Panc1 (cell line): ENCODE measurements around the gene PAX5. TPM values are rescaled to one million over a fixed set of nuclear protein-coding genes. Genes with fewer than 3 reads are reported as not detected.

Source experiments
- ATAC-seq: fragments of 200-7000 bp; cut with Tn5 transposase; 2 replicates; pipeline ENCODE4 v1.9.1; 2020; ENCODE audit warnings: mild to moderate bottlenecking, moderate library complexity
- BruUV-seq: library from RNA; stranded (reverse); fragments of 400-500 nt; replicated peaks from 2 replicates; lab custom pipeline; 2021; lab: Mats Ljungman, UMichigan
- CTCF ChIA-PET: fragments of 300-600 bp; sonication (Branson Sonifier 250); formaldehyde crosslinking; loops from one replicate; lab custom pipeline; 2022; ENCODE audit warnings: antibody characterized with exemption; lab: Charles Lee
- POLR2A ChIA-PET: fragments of 300-600 bp; sonication (Branson Sonifier 250); formaldehyde crosslinking; loops from one replicate; lab custom pipeline; 2022; ENCODE audit warnings: antibody characterized with exemption; lab: Charles Lee
- DNase-seq: peaks from one replicate; pipeline ENCODE4 v3.0.0-alpha.2; 2010; ENCODE audit warnings: low read depth, low spot score
- H3K27ac ChIP-seq: 2 replicates; pipeline ENCODE4 v1.5.1; 2011; ENCODE audit warnings: mild to moderate bottlenecking, low read length, inconsistent platforms
- H3K27me3 ChIP-seq: fragments of 200-500 bp; sonication (Bioruptor generic); 2 replicates; pipeline ENCODE4 v1.6.0; 2014; ENCODE audit warnings: low read length, inconsistent platforms; ENCODE audit not compliant: control insufficient read depth, insufficient read depth
- H3K36me3 ChIP-seq: fragments of 200-500 bp; sonication (Bioruptor generic); 2 replicates; pipeline ENCODE4 v1.5.1; 2014; ENCODE audit warnings: inconsistent platforms, mild to moderate bottlenecking, low read length, moderate library complexity; ENCODE audit not compliant: control insufficient read depth, insufficient read depth
- H3K4me1 ChIP-seq: 2 replicates; pipeline ENCODE4 v1.5.1; 2011; ENCODE audit warnings: inconsistent platforms, mild to moderate bottlenecking, low read length, moderate library complexity; ENCODE audit not compliant: control insufficient read depth, insufficient read depth
- H3K4me3 ChIP-seq, 2 experiments: 2 replicates each; pipeline ENCODE4 v1.5.1; 2011 to 2012; ENCODE audit warnings: low read depth in 2 of 2, low read length in 2 of 2, mild to moderate bottlenecking in 2 of 2, inconsistent platforms in 1 of 2, moderate library complexity in 1 of 2
- H3K9me3 ChIP-seq: fragments of 200-500 bp; sonication (Bioruptor generic); 2 replicates; pipeline ENCODE4 v1.5.1; 2014; ENCODE audit warnings: low read depth, mild to moderate bottlenecking, inconsistent platforms, low read length, moderate library complexity; ENCODE audit not compliant: control insufficient read depth, insufficient read depth
- POLR2AphosphoS5 ChIP-seq: IDR thresholded peaks from 2 replicates; pipeline ENCODE4 v1.6.1; 2012; ENCODE audit warnings: mild to moderate bottlenecking, low read depth, low read length, moderate library complexity
- SIN3A ChIP-seq: IDR thresholded peaks from 2 replicates; pipeline ENCODE4 v1.6.1; 2012; ENCODE audit warnings: low read depth, mild to moderate bottlenecking, low read length, moderate library complexity, borderline replicate concordance; ENCODE audit not compliant: insufficient read depth
- TCF7L2 ChIP-seq: IDR thresholded peaks from 2 replicates; pipeline ENCODE4 v1.6.1; 2011; ENCODE audit warnings: mild to moderate bottlenecking, low read depth, low read length, inconsistent platforms
- in situ Hi-C: cut with HindIII; loops from 2 replicates; pipeline ENCODE4 v1.10.0; 2016; ENCODE audit warnings: low sequenced_read_pairs, low pct_unique_long_range_greater_than_20kb
- intact Hi-C: fragments of 100-400 bp; cut with micrococcal nuclease; formaldehyde crosslinking; loops from one replicate; pipeline ENCODE4 v1.10.0; 2022; ENCODE audit not compliant: unreplicated experiment
- total RNA-seq: library from RNA; stranded (reverse); gene quantifications from one replicate; pipeline ENCODE4 v1.2.1, GENCODE V29; 2021; ENCODE audit not compliant: unreplicated experiment
- TF ChIP-seq, protein P1 (sequence below), 2 experiments: IDR thresholded peaks; 2 replicates each; pipeline ENCODE4 v1.6.1; 2011 to 2012; ENCODE audit warnings: low read depth in 2 of 2, control low read depth in 1 of 2, low read length in 1 of 2, mild to moderate bottlenecking in 1 of 2, moderate library complexity in 1 of 2; ENCODE audit not compliant: insufficient read depth in 1 of 2
- TF ChIP-seq, protein P2 (sequence below): fragments of 450-650 bp; IDR thresholded peaks from 2 replicates; pipeline ENCODE4 v1.5.1; 2017; ENCODE audit warnings: mild to moderate bottlenecking

Gene PAX5
- total RNA-seq, 1 experiment from 2014 or later = 0.39 TPM

DNA sequence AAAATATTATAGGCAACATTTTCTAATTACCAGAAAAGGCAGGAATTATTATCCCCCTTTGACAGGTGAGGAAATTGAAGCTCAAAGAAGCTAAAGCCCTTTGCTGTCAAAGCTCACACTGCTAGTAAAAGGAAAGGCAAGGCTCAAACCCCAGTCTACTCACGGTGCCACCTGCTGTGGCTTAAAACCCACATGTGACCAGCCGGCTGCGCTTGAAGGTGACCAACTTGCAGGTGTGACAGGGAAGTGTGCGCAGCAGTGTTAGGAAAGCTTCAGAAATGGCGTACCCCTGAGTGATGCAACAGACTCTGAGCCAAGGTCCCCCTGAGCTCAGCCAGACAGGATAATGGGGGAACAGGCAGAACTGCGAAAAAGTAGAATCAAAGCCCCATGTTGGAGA is 45.2 kb downstream of the PAX5 start:
- intact Hi-C loops (loop anchor here (5.0 kb wide), 1 partner anchor 52 kb away; no protein-coding TSS in a partner anchor), in situ Hi-C loops (no loop called here)
- ATAC-seq = no peak
- DNase-seq = no peak
- CTCF ChIA-PET = interaction anchor here (0.7 to 3.2 kb wide), 2 partner anchors 10 to 115 kb away, joined by 3 to 14 read pairs; no protein-coding TSS in a partner anchor
- no TSS peak for BruUV-seq
- H3K27me3 ChIP-seq = peaks cover 19% of the 10 kb centered on the region
- H3K27ac ChIP-seq = no peak overlapping the region
- no peaks in the 10 kb centered on the region for H3K36me3 ChIP-seq
- H3K4me3 ChIP-seq = no peak overlapping the region
- H3K4me1 ChIP-seq = no peaks in the 10 kb centered on the region; the same call in 1 of the 2 replicates
- no peak for TF ChIP-seq POLR2AphosphoS5
- TF ChIP-seq, protein P1, sequence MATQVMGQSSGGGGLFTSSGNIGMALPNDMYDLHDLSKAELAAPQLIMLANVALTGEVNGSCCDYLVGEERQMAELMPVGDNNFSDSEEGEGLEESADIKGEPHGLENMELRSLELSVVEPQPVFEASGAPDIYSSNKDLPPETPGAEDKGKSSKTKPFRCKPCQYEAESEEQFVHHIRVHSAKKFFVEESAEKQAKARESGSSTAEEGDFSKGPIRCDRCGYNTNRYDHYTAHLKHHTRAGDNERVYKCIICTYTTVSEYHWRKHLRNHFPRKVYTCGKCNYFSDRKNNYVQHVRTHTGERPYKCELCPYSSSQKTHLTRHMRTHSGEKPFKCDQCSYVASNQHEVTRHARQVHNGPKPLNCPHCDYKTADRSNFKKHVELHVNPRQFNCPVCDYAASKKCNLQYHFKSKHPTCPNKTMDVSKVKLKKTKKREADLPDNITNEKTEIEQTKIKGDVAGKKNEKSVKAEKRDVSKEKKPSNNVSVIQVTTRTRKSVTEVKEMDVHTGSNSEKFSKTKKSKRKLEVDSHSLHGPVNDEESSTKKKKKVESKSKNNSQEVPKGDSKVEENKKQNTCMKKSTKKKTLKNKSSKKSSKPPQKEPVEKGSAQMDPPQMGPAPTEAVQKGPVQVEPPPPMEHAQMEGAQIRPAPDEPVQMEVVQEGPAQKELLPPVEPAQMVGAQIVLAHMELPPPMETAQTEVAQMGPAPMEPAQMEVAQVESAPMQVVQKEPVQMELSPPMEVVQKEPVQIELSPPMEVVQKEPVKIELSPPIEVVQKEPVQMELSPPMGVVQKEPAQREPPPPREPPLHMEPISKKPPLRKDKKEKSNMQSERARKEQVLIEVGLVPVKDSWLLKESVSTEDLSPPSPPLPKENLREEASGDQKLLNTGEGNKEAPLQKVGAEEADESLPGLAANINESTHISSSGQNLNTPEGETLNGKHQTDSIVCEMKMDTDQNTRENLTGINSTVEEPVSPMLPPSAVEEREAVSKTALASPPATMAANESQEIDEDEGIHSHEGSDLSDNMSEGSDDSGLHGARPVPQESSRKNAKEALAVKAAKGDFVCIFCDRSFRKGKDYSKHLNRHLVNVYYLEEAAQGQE (IDR thresholded peaks at IDR 0.05; ENCODE audit: insufficient read depth in 1 of 2, low read depth in 2 of 2, low read length in 1 of 2) = no peak
- TF ChIP-seq, protein P2, sequence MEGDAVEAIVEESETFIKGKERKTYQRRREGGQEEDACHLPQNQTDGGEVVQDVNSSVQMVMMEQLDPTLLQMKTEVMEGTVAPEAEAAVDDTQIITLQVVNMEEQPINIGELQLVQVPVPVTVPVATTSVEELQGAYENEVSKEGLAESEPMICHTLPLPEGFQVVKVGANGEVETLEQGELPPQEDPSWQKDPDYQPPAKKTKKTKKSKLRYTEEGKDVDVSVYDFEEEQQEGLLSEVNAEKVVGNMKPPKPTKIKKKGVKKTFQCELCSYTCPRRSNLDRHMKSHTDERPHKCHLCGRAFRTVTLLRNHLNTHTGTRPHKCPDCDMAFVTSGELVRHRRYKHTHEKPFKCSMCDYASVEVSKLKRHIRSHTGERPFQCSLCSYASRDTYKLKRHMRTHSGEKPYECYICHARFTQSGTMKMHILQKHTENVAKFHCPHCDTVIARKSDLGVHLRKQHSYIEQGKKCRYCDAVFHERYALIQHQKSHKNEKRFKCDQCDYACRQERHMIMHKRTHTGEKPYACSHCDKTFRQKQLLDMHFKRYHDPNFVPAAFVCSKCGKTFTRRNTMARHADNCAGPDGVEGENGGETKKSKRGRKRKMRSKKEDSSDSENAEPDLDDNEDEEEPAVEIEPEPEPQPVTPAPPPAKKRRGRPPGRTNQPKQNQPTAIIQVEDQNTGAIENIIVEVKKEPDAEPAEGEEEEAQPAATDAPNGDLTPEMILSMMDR = no peak
- no peak for TF ChIP-seq SIN3A
- TF ChIP-seq TCF7L2 = no peak
- POLR2A ChIA-PET = interaction anchor here (0.7 kb wide), 1 partner anchor 380 kb away, joined by 4 read pairs; no protein-coding TSS in a partner anchor
- H3K9me3 ChIP-seq = peaks cover 5% of the 10 kb centered on the region; the same call in 1 of the 2 replicates

DNA sequence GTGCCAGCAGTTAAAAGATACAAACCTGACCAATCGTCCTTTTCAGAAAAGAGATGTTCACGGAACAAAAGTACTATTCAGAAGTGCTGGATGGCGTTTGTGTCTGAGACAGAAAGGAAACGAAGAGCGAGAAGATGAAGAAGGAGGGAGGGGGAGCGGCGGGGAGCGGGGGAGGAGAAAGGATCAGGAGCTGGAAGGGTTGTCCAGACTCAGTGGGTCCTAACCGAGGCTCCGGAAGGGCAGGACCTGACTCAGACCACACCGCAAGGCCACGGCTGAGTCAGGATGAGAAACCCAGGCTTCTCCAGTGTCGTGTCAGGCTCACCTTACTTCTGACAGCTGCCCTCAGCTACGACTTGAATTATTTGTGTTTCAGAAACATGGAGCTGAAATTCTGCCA is 46.2 kb downstream of the PAX5 start:
- H3K4me1 ChIP-seq = no peaks in the 10 kb centered on the region; the same call in 1 of the 2 replicates
- H3K9me3 ChIP-seq = peaks cover 5% of the 10 kb centered on the region; the same call in 1 of the 2 replicates
- no peak overlapping the region for H3K27ac ChIP-seq
- ChIA-PET POLR2A (interaction anchor here (0.6 kb wide), 1 partner anchor 17 kb away, joined by 4 read pairs; no protein-coding TSS in a partner anchor), CTCF (interaction anchor here (3.2 kb wide), 1 partner anchor 114 kb away, joined by 14 read pairs; no protein-coding TSS in a partner anchor)
- intact Hi-C loops (loop anchor here (5.0 kb wide), 1 partner anchor 51 kb away; no protein-coding TSS in a partner anchor), in situ Hi-C loops (no loop called here)
- DNase-seq = no peak
- BruUV-seq = no TSS peak
- no peaks in the 10 kb centered on the region for H3K36me3 ChIP-seq
- H3K27me3 ChIP-seq = peaks cover 19% of the 10 kb centered on the region
- TF ChIP-seq SIN3A = no peak
- no peak for TF ChIP-seq POLR2AphosphoS5
- TF ChIP-seq, protein P2 = no peak
- no peak for TF ChIP-seq TCF7L2
- TF ChIP-seq, protein P1 (IDR thresholded peaks at IDR 0.05; ENCODE audit: insufficient read depth in 1 of 2, low read depth in 2 of 2, low read length in 1 of 2) = no peak
- 0 out of 2 replicates have a peak, but pooled peaks have one; percentile 29 for ATAC-seq
- H3K4me3 ChIP-seq = no peak overlapping the region
